ENCODE results near the gene UNC93A.

UNC93A gene

GRCh38 chr6:167324111-167324510 is 33.0 kb downstream of the UNC93A start:
- no peak for DNase-seq (ENCODE audit: low spot score)
- H3K27ac ChIP-seq = no peak overlapping the region
- no peak for TF ChIP-seq CTCF (conservative IDR thresholded peaks at IDR 0.05; ENCODE audit: low read depth)
- ChIA-PET CTCF (no interaction called here), POLR2A (ENCODE audit: low non-redundant PET) (no interaction called here)

GRCh38 chr6:167325766-167326165 is 34.7 kb downstream of the UNC93A start:
- no peak overlapping the region for H3K27ac ChIP-seq
- no peak for DNase-seq (ENCODE audit: low spot score)
- CTCF ChIA-PET = no interaction called here
- no peak for TF ChIP-seq CTCF (conservative IDR thresholded peaks at IDR 0.05; ENCODE audit: low read depth)
- POLR2A ChIA-PET (ENCODE audit: low non-redundant PET) = no interaction called here

GRCh38 chr6:167327391-167327790 is 36.3 kb downstream of the UNC93A start:
- no peak for DNase-seq (ENCODE audit: low spot score)
- no peak overlapping the region for H3K27ac ChIP-seq
- ChIA-PET POLR2A (ENCODE audit: low non-redundant PET) (no interaction called here), CTCF (no interaction called here)
- TF ChIP-seq CTCF (conservative IDR thresholded peaks at IDR 0.05; ENCODE audit: low read depth) = no peak

GRCh38 chr6:167328086-167328485 is 37.0 kb downstream of the UNC93A start:
- POLR2A ChIA-PET (ENCODE audit: low non-redundant PET) = no interaction called here
- DNase-seq (ENCODE audit: low spot score) = no peak
- no peak overlapping the region for H3K27ac ChIP-seq

GRCh38 chr6:167329014-167329413 is 37.9 kb downstream of the UNC93A start:
- CTCF ChIA-PET = no interaction called here

More at GRCh38 chr6:167328086-167328485, 37.0 kb downstream of the UNC93A start:
- TF ChIP-seq CTCF (conservative IDR thresholded peaks at IDR 0.05; ENCODE audit: low read depth) = no peak
- CTCF ChIA-PET = no interaction called here

GRCh38 chr6:167330750-167331149 is 39.6 kb downstream of the UNC93A start:
- CTCF ChIA-PET = no interaction called here
- DNase-seq (ENCODE audit: low spot score) = no peak
- POLR2A ChIA-PET (ENCODE audit: low non-redundant PET) = no interaction called here
- H3K27ac ChIP-seq = no peak overlapping the region
- TF ChIP-seq CTCF (conservative IDR thresholded peaks at IDR 0.05; ENCODE audit: low read depth) = no peak

More at GRCh38 chr6:167329014-167329413, 37.9 kb downstream of the UNC93A start:
- TF ChIP-seq CTCF (conservative IDR thresholded peaks at IDR 0.05; ENCODE audit: low read depth) = no peak
- POLR2A ChIA-PET (ENCODE audit: low non-redundant PET) = no interaction called here
- no peak overlapping the region for H3K27ac ChIP-seq
- no peak for DNase-seq (ENCODE audit: low spot score)

GRCh38 chr6:167331565-167331964 is 40.5 kb downstream of the UNC93A start:
- POLR2A ChIA-PET (ENCODE audit: low non-redundant PET) = no interaction called here
- no peak for DNase-seq (ENCODE audit: low spot score)
- no peak overlapping the region for H3K27ac ChIP-seq
- TF ChIP-seq CTCF (conservative IDR thresholded peaks at IDR 0.05; ENCODE audit: low read depth) = no peak
- CTCF ChIA-PET = no interaction called here

Data from RWPE1 (cell line).